C4-2B (cell line): ENCODE measurements around the gene CDHR2.

Experiments used
- H3K27ac ChIP-seq: fragments of 450-650 bp; 2 replicates; pipeline ENCODE4 v1.5.1; 2017
- CTCF ChIP-seq: fragments of 450-650 bp; conservative IDR thresholded peaks from 2 replicates; pipeline ENCODE4 v1.5.1; 2017; ENCODE audit warnings: mild to moderate bottlenecking
- ZFX ChIP-seq: fragments of 450-650 bp; IDR thresholded peaks from 2 replicates; pipeline ENCODE4 v1.6.1; 2017

The CDHR2 gene

GRCh38 chr5:176533894-176534611 lies 15.1 kb upstream of the CDHR2 start:
- peak overlapping the region; percentile 97 for H3K27ac ChIP-seq

GRCh38 chr5:176534640-176535039 lies 14.5 kb upstream of the CDHR2 start:
- TF ChIP-seq CTCF (no peak), ZFX (no peak)
- peak overlapping the region; percentile 97 for H3K27ac ChIP-seq

More at GRCh38 chr5:176533894-176534611, 15.1 kb upstream of the CDHR2 start:
- no peak for TF ChIP-seq CTCF
- TF ChIP-seq ZFX, result no peak

- peak overlapping the region; percentile 97 for H3K27ac ChIP-seq
- TF ChIP-seq CTCF, result no peak
- no peak for TF ChIP-seq ZFX
These were observed 14.0 kb upstream of the CDHR2 start for GRCh38 chr5:176535101-176535663.

GRCh38 chr5:176535664-176536131 lies 13.4 kb upstream of the CDHR2 start:
- H3K27ac ChIP-seq, result peak overlapping the region; percentile 97
- TF ChIP-seq CTCF, result no peak
- TF ChIP-seq ZFX, result no peak

GRCh38 chr5:176536132-176536901 lies 12.8 kb upstream of the CDHR2 start:
- TF ChIP-seq ZFX (no peak), CTCF (no peak)

GRCh38 chr5:176536902-176537553 lies 12.1 kb upstream of the CDHR2 start, which contains the start of gene RNF44:
Gene RNF44 (minus strand): TSS chr5:176537402. CDS start chr5:176532472, 4,930 bp downstream.
- no peak for TF ChIP-seq CTCF
- TF ChIP-seq ZFX, result peak; percentile 49; the same call in 1 of the 2 replicates
- H3K27ac ChIP-seq, result peak within 1 kb of the TSS; percentile 97

More at GRCh38 chr5:176536132-176536901, 12.8 kb upstream of the CDHR2 start:
- peak overlapping the region; percentile 97 for H3K27ac ChIP-seq
